Prostate gland (tissue), 2 donors: ENCODE measurements around the gene ZHX3.

ENCODE experiments used
- POLR2A ChIP-seq: fragments of 450-650 bp; IDR thresholded peaks from one replicate; pipeline ENCODE4 v1.6.1; 2016; ENCODE audit warnings: antibody characterized with exemption, mild to moderate bottlenecking
- TF ChIP-seq, protein P1 (sequence below), 4 experiments: fragments of 200-600 bp in 2 of 4; fragments of 450-650 bp in 2 of 4; sonication (generic) in 2 of 4; IDR thresholded peaks; 1 replicate in 3 of 4; 2 replicates in 1 of 4; pipeline ENCODE4 v1.5.1; 2016 to 2019; ENCODE audit warnings: antibody characterized with exemption in 4 of 4, mild to moderate bottlenecking in 2 of 4, moderate library complexity in 2 of 4

DNA sequence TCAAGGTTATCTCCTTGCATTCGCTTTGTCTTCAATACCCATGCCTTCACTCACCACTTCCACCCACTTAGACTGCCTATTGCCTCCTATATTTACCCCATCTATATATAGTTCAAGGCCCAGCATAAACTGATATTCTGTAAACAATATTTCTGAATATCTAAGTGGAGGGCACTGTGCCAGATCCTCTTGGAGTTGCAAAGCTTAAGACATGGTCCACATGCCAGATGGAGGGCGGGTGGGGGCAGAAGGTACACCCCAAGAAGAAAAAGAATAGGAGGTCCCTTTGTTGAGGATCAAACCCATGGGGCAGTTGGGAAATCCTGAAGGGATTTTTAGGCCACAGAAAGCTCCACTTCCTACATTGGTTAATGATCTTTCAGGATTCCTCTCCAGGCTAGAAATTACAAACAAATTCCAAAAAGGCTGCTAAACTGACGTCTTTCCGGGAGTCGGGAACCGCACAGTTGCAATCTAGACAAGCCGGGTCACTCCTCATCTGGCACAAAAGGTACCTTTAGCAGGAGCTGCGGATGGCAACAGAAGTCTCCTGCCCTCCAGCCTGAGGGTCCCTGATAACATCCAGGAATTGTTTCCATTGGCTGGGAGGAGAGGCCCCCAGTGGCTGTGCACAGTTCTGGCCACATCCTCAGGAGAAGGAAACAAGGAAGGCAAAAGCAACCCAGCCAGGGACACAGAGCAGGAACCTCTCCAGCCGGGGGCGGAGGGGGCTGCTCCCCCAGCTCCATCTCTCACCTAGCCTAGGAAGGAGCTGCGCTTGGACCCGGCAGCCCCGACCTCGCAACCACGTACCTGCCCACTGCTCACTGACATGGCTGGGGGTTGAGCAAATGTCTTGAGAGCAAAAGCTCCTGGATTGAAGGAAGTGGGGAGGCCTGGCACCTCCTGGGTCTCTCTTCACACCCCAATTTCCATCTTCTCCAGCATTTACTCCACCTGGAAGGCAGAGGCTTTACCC, 17.2 kb upstream of the ZHX3 start:
- TF ChIP-seq POLR2A: no peak
- TF ChIP-seq, protein P1, sequence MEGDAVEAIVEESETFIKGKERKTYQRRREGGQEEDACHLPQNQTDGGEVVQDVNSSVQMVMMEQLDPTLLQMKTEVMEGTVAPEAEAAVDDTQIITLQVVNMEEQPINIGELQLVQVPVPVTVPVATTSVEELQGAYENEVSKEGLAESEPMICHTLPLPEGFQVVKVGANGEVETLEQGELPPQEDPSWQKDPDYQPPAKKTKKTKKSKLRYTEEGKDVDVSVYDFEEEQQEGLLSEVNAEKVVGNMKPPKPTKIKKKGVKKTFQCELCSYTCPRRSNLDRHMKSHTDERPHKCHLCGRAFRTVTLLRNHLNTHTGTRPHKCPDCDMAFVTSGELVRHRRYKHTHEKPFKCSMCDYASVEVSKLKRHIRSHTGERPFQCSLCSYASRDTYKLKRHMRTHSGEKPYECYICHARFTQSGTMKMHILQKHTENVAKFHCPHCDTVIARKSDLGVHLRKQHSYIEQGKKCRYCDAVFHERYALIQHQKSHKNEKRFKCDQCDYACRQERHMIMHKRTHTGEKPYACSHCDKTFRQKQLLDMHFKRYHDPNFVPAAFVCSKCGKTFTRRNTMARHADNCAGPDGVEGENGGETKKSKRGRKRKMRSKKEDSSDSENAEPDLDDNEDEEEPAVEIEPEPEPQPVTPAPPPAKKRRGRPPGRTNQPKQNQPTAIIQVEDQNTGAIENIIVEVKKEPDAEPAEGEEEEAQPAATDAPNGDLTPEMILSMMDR (IDR thresholded peaks at IDR 0.05): no peak
